Measurements from ENCODE around the gene JAK2.
"Not testable (repeated sequence)": the region's sequence is repeated elsewhere in the genome, so short reads cannot be mapped to it uniquely, and the experiment has no call there.

Gene JAK2

DNA sequence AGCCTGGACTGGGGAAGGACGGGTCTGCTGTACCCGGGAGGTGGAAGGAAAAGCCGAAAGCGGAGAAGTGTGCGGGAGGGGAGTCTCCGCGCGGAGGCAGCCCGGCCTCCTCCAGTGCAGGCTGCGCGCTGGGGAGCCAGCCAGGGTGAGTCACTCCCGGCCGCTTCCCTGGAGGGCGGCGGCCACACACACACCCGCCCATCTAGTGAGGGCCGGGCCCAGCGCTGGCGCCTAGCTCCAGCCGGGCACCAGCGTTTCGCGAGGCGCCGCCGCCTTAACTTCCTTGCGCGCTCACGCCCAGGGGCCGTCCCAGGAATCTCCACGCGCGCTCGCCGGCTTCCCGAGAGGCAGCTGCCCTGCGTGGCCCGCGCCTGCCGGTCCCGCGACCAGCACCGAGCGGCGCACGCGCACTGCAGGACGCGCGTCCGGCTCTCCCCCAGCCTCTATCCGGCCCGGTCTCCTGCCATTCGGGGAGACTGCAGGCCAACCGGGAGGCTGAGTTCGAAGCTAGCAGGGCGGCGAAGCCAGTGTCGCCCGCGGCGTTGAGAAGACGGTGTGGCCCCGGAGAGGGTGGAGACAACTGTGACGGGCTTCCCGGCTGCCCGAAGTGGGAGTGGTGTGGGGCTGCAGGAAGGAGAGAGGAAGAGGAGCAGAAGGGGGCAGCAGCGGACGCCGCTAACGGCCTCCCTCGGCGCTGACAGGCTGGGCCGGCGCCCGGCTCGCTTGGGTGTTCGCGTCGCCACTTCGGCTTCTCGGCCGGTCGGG lies at the start of gene JAK2:
TSS of gene JAK2 (plus strand) at position 652 of the 765 bp plus-strand sequence. CDS start 36,716 bp downstream, outside the sequence.
- in situ Hi-C loops (cut with HindIII; ENCODE audit: low sequenced_read_pairs): no loop called here
- H3K4me3 ChIP-seq (ENCODE audit: low read depth, low read length): peak within 1 kb of the TSS; percentile 60
- DNase-seq (ENCODE audit: low read depth): peak; percentile 77
- TF ChIP-seq CTCF (IDR thresholded peaks at IDR 0.05; ENCODE audit: low read depth, low read length, missing control alignments): peak; percentile 11

DNA sequence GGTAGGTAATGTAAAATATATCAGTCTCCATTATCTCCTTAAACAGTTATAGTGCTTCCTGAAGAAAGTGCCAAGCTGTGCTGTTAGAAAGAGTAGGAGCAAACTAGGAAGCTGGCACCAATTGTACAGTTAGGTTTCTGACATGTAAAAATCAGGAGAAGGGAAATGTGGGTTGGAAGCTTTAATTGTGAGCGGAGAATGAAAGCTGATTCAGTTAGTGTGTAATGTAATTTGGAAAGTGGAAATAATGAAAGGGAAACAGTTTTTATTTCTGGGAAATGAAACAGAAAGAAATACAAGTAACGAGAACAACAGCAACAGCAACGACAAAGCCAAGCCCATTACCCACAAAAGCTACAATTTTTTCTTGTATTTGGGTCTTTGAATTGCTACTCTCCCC lies 48.8 kb upstream of the JAK2 start:
- no peak overlapping the region for H3K4me3 ChIP-seq (ENCODE audit: low read depth, low read length)
- in situ Hi-C loops (cut with HindIII; ENCODE audit: low sequenced_read_pairs): no loop called here
- no peak for TF ChIP-seq CTCF (IDR thresholded peaks at IDR 0.05; ENCODE audit: low read depth, low read length, missing control alignments)
- no peak for DNase-seq (ENCODE audit: low read depth)

- in situ Hi-C loops (cut with HindIII; ENCODE audit: low sequenced_read_pairs): no loop called here
- TF ChIP-seq CTCF (IDR thresholded peaks at IDR 0.05; ENCODE audit: low read depth, low read length, missing control alignments): no peak
- H3K4me3 ChIP-seq (ENCODE audit: low read depth, low read length): no peak overlapping the region
- DNase-seq (ENCODE audit: low read depth): no peak
Observed at GRCh38 chr9:4936823-4937222, 48.2 kb upstream of the JAK2 start.

GRCh38 chr9:4937446-4937845 lies 47.6 kb upstream of the JAK2 start:
- no peak for TF ChIP-seq CTCF (IDR thresholded peaks at IDR 0.05; ENCODE audit: low read depth, low read length, missing control alignments)
- H3K4me3 ChIP-seq (ENCODE audit: low read depth, low read length): no peak overlapping the region
- in situ Hi-C loops (cut with HindIII; ENCODE audit: low sequenced_read_pairs): no loop called here
- DNase-seq (ENCODE audit: low read depth): no peak

DNA sequence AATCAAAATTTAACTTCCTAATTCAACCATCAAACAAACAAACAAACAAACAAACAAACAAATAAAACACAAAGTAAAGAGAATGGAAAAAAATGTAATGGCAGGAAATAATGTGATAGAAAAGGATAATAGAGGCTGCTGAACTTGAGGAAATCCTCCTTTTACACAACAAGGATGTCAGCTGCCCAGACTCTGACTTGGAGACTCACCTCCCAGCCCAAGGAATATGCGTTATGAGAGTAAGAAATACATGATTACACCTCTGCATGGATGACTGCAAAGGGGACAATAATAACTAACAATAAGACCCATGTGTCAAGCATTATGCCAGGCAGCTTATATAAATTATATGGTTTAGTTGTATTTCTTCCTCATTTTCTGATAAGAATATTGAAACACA lies 46.6 kb upstream of the JAK2 start:
- H3K4me3 ChIP-seq (ENCODE audit: low read depth, low read length): no peak overlapping the region
- in situ Hi-C loops (cut with HindIII; ENCODE audit: low sequenced_read_pairs): no loop called here
- no peak for TF ChIP-seq CTCF (IDR thresholded peaks at IDR 0.05; ENCODE audit: low read depth, low read length, missing control alignments)
- no peak for DNase-seq (ENCODE audit: low read depth)

DNA sequence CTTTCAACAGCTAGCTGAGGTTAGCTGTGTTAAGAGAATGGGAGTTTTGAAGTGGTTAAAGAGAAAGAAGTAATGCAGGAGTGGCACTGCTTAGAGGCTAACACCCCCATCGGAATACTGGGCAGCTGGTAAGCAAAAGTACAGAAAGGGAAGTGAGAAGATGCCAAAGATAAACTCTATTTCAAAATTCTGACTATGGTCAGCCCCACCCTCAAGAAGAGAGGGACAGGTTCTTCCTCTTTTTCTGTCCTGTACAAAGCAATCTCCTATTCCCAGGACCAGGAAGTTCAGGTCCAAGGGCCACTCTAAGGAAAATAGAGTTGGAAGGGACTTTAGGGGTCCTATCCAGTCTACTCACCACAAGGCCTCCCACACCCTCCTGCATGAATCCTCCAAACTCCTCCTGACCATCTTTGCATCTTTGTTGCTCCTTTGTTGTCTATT lies 45.9 kb upstream of the JAK2 start:
- TF ChIP-seq CTCF (IDR thresholded peaks at IDR 0.05; ENCODE audit: low read depth, low read length, missing control alignments): no peak
- DNase-seq (ENCODE audit: low read depth): no peak
- H3K4me3 ChIP-seq (ENCODE audit: low read depth, low read length): no peak overlapping the region

GRCh38 chr9:4942042-4942691 lies 42.9 kb upstream of the JAK2 start:
- DNase-seq (ENCODE audit: low read depth); in situ Hi-C loops (cut with HindIII; ENCODE audit: low sequenced_read_pairs); H3K4me3 ChIP-seq (ENCODE audit: low read depth, low read length): not testable (repeated sequence)

More for the DNA sequence above, 45.9 kb upstream of the JAK2 start:
- in situ Hi-C loops (cut with HindIII; ENCODE audit: low sequenced_read_pairs): no loop called here

Data from astrocyte of the cerebellum (primary cell).